WERI-Rb-1 (cell line): ENCODE measurements around the gene NGRN.
A peak's percentile ranks its signal among the peaks of the same experiment; 100 is the strongest.

Source experiments
- DNase-seq: peaks from one replicate; pipeline ENCODE4 v3.0.0-alpha.2; 2020
- H3K27ac ChIP-seq: fragments of 250-450 bp; sonication (Bioruptor Pico); 2 replicates; pipeline ENCODE4 v1.5.1; 2020; ENCODE audit warnings: mild to moderate bottlenecking, moderate library complexity
- H3K27me3 ChIP-seq: fragments of 250-450 bp; sonication (Bioruptor Pico); 2 replicates; pipeline ENCODE4 v1.5.1; 2021; ENCODE audit warnings: mild to moderate bottlenecking, low read depth, moderate library complexity; ENCODE audit not compliant: insufficient read depth, severe bottlenecking
- H3K36me3 ChIP-seq: fragments of 250-450 bp; sonication (Bioruptor Pico); 2 replicates; pipeline ENCODE4 v1.5.1; 2020; ENCODE audit warnings: mild to moderate bottlenecking, moderate library complexity
- H3K4me3 ChIP-seq: 2 replicates; pipeline ENCODE4 v1.5.1; 2011; ENCODE audit warnings: low read depth, mild to moderate bottlenecking, control low read depth, low read length
- H3K9me3 ChIP-seq: fragments of 250-450 bp; sonication (Bioruptor Pico); 2 replicates; pipeline ENCODE4 v1.5.1; 2021; ENCODE audit warnings: mild to moderate bottlenecking, moderate library complexity; ENCODE audit not compliant: severe bottlenecking
- TF ChIP-seq, protein P1 (sequence below): IDR thresholded peaks from 2 replicates; pipeline ENCODE4 v1.5.1; 2011; ENCODE audit warnings: low read depth, mild to moderate bottlenecking, control low read depth, inconsistent platforms, low read length

Gene NGRN, protein sequence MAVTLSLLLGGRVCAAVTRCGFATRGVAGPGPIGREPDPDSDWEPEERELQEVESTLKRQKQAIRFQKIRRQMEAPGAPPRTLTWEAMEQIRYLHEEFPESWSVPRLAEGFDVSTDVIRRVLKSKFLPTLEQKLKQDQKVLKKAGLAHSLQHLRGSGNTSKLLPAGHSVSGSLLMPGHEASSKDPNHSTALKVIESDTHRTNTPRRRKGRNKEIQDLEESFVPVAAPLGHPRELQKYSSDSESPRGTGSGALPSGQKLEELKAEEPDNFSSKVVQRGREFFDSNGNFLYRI

DNA sequence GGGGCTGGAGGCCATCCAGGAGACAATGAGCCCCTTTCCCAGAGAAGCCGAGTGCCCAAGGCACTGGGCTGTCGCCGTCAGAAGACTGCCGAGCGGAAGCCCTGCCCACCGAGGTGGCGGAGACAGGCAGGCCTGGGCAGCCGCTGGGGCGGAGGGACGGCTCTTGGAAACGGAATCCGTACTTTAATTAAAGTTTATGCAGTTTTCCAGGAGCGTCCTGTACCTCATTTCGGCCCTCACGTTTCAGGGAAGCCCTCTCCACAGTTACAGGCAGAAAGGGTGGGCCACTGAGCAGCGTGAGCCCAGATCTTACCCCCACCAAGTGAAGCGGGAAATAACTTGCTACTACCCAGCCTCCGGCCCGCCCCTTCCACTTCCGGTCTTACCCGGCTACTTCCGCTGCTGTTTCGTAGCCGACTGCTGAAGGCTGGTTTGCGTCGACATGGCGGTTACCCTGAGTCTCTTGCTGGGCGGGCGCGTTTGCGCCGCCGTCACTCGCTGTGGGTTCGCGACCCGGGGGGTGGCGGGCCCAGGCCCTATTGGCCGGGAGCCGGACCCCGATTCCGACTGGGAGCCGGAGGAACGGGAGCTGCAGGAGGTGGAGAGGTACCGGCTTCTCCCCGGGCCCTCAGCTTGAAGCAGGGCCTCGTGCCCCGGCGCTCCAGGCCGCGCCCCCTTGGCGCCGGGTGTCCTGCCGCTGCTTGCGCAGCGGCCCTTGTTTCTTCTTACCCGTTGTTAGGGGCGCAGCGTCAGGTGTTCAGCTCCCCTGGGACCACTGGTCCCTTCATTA lies at the start of gene NGRN:
Gene NGRN (plus strand): TSS at position 402 of the 790 bp plus-strand sequence. CDS start 41 bp downstream, at position 443.
- H3K27ac ChIP-seq: peak within 1 kb of the TSS; percentile 96
- TF ChIP-seq, protein P1, sequence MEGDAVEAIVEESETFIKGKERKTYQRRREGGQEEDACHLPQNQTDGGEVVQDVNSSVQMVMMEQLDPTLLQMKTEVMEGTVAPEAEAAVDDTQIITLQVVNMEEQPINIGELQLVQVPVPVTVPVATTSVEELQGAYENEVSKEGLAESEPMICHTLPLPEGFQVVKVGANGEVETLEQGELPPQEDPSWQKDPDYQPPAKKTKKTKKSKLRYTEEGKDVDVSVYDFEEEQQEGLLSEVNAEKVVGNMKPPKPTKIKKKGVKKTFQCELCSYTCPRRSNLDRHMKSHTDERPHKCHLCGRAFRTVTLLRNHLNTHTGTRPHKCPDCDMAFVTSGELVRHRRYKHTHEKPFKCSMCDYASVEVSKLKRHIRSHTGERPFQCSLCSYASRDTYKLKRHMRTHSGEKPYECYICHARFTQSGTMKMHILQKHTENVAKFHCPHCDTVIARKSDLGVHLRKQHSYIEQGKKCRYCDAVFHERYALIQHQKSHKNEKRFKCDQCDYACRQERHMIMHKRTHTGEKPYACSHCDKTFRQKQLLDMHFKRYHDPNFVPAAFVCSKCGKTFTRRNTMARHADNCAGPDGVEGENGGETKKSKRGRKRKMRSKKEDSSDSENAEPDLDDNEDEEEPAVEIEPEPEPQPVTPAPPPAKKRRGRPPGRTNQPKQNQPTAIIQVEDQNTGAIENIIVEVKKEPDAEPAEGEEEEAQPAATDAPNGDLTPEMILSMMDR: no peak
- peak; percentile 90 for DNase-seq
- H3K9me3 ChIP-seq: no peaks in the 10 kb centered on the region
- H3K36me3 ChIP-seq: peaks cover 31% of the 10 kb centered on the region
- H3K27me3 ChIP-seq: no peaks in the 10 kb centered on the region
- peak within 1 kb of the TSS; percentile 83 for H3K4me3 ChIP-seq

DNA sequence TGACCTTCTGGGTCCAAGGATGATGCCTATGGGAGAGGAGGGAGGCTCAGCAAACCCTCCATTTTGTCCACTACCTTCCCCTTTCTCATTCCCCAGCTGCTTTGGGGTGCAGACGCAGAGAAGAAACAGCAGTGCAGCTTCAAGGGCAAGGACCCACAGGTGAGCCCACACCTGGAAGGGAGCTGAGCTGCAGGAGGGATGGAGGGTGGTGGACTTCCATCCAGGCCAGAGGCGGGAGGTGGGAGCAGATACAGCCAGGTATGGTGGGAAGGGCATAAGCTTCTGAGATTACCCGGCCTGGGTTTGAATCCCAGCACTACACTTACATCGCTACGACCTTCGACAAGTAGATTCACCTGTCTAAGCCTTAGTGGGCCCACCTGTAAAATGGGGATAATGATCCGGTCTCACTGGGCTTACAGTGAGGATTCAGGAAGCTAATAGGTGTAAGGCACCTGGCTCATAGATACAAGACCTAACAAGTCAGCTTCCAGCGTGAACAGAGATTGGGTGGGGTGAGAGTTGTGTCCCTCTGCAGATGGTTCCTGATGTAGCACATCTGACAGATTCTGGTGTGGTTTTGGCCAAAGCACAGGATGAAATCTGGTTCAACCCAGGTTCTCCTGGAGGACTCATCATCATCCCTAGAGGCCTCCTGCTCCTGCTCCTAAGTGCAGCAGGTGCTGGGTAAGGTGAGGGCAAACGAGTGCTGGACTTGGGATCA lies 47.6 kb upstream of the NGRN start:
- Histone ChIP-seq H3K4me3 (no peak overlapping the region), H3K9me3 (no peaks in the 10 kb centered on the region), H3K36me3 (peaks cover 83% of the 10 kb centered on the region), H3K27ac (no peak overlapping the region), H3K27me3 (no peaks in the 10 kb centered on the region)
- TF ChIP-seq, protein P1: no peak
- DNase-seq: no peak

DNA sequence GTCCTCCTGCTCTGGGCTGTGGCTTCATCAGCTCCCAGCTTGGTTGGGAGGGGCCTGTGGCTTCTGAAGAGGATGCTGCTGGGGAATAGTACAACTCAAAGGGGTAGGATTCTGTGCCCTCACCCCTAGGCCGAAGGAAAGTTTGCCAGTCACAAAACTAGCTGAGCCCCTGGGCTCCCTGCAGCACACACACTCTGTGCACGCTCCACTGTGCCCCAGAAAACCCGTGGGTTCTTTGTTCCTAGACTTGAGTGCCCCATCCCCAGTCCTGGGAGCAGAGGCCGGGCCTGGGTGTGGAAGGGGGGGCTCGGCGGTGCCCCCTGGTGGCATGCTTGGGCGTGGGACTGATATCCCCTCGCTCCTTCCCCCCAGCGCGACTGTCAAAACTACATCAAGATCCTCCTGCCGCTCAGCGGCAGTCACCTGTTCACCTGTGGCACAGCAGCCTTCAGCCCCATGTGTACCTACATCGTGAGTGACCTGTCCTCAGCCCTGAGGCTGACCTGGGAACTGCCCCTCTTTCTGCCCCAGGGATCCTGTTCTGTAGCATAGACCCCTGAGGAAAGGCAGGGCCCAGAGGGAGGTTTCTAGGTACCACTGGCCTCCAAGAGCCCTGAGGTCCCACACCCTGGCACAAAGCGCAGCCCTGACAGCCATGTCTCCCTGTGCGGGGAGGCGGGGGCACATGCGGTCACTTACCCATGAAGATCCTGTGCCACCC lies 45.9 kb upstream of the NGRN start:
- TF ChIP-seq, protein P1: peak; percentile 83
- Histone ChIP-seq H3K27ac (peak overlapping the region; percentile 58), H3K36me3 (peaks cover 90% of the 10 kb centered on the region), H3K9me3 (no peaks in the 10 kb centered on the region), H3K4me3 (no peak overlapping the region), H3K27me3 (no peaks in the 10 kb centered on the region)
- peak; percentile 72 for DNase-seq

DNA sequence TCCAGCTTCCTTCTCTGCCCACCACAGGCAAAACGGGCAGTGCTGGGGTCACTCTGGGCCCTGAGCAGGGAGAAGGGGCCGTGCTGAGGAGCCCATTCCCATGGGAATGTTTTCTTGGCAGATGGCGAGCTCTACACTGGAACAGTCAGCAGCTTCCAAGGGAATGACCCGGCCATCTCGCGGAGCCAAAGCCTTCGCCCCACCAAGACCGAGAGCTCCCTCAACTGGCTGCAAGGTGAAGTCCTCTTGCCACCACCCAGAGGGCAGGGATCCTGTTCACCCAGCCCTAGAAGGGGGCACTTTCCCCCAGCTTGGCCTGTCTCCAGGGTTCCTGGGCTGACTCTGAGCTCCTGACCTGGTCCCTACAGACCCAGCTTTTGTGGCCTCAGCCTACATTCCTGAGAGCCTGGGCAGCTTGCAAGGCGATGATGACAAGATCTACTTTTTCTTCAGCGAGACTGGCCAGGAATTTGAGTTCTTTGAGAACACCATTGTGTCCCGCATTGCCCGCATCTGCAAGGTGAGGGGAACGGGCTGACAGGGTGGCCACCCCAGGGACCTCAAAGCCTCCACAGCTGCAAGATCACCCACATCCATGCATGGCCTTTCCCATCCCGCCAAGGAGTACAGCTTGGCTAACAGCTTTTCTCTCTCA lies 44.1 kb upstream of the NGRN start:
- Histone ChIP-seq H3K9me3 (no peaks in the 10 kb centered on the region), H3K36me3 (peaks cover 92% of the 10 kb centered on the region), H3K4me3 (no peak overlapping the region), H3K27me3 (no peaks in the 10 kb centered on the region), H3K27ac (peak overlapping the region; percentile 72)
- peak; percentile 89 for DNase-seq
- TF ChIP-seq, protein P1: peak; percentile 95

DNA sequence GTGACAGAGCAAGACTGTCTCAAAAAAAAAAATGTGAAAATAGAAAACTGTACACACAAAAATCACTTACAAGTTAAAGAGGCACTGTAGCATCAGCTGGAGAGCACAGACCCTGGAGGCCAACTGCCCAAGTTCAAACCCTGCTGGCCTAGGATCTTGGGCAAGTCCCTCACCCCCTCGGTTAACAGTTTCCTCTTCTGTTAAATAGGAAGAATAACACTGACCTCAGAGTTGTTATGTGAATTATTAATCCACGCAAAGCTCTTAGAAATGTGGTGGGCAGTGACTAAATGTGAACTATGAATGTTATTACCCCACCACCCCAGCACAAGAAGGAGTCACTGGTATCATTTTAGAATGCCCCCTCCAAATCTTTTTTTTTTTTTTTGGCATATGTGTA lies 42.9 kb upstream of the NGRN start:
- Histone ChIP-seq H3K36me3 (peaks cover 94% of the 10 kb centered on the region), H3K4me3 (no peak overlapping the region), H3K27ac (no peak overlapping the region), H3K27me3 (no peaks in the 10 kb centered on the region), H3K9me3 (no peaks in the 10 kb centered on the region)
- no peak for DNase-seq
- TF ChIP-seq, protein P1: no peak
